HepG2 (cell line): ENCODE measurements around the gene TPRG1. TPM values are rescaled to one million over a fixed set of nuclear protein-coding genes. Genes with fewer than 3 reads are reported as not detected.

Experiments used
- ATAC-seq: fragments of 200-7000 bp; cut with Tn5 transposase; 3 replicates; pipeline ENCODE4 v1.9.1; 2020; ENCODE audit warnings: mild to moderate bottlenecking, moderate library complexity
- BruUV-seq: library from RNA; stranded (reverse); fragments of 400-500 nt; replicated peaks from 2 replicates; lab custom pipeline; 2021; lab: Mats Ljungman, UMichigan
- CTCF ChIA-PET: fragments of 300-600 bp; formaldehyde crosslinking; extraction: SDS; loops from one replicate; lab custom pipeline; 2021; ENCODE audit warnings: low total read pairs, inconsistent platforms, low intra/inter-chr PET ratio; lab: Yijun Ruan, JAX
- POLR2A ChIA-PET: fragments of 350-600 bp; sonication (Branson Sonifier 250); formaldehyde crosslinking; loops from one replicate; lab custom pipeline; 2020; ENCODE audit warnings: antibody characterized with exemption, inconsistent platforms; lab: Yijun Ruan, JAX
- DNase-seq: peaks from one replicate; pipeline ENCODE4 v3.0.0-alpha.2; 2015; ENCODE audit warnings: low spot score
- FAIRE-seq: peaks from 3 replicates; lab custom pipeline; 2011; peaks lifted over from hg19 to GRCh38; lab: Jason Lieb, UNC
- H2AFZ ChIP-seq: one replicate; pipeline ENCODE4 v1.6.1; 2011; ENCODE audit warnings: low read length, inconsistent platforms
- H3K27ac ChIP-seq: fragments of 300-600 bp; 3 replicates; pipeline ENCODE4 v1.8.0; 2011; ENCODE audit warnings: mixed run types, mild to moderate bottlenecking, mixed read lengths, low read length, inconsistent platforms; ENCODE audit not compliant: insufficient read depth; ENCODE audit errors: extremely low read length
- H3K27me3 ChIP-seq, 2 experiments: fragments of 200-600 bp in 1 of 2; 2 replicates in 1 of 2; 3 replicates in 1 of 2; pipeline versions ENCODE4 v1.6.0 to v1.8.0; 2011; ENCODE audit warnings: low read length in 2 of 2, mild to moderate bottlenecking in 2 of 2, moderate library complexity in 2 of 2, inconsistent platforms in 1 of 2; ENCODE audit not compliant: insufficient read depth in 2 of 2, control insufficient read depth in 1 of 2
- H3K36me3 ChIP-seq, 2 experiments: fragments of 200-600 bp in 1 of 2; replicated peaks in 1 of 2; 2 replicates in 1 of 2; 3 replicates in 1 of 2; pipeline versions ENCODE4 v1.5.1 to v1.8.0; 2011; ENCODE audit warnings: low read length in 2 of 2, inconsistent platforms in 1 of 2; ENCODE audit not compliant: insufficient read depth in 2 of 2, control insufficient read depth in 1 of 2
- H3K4me1 ChIP-seq: 2 replicates; pipeline ENCODE4 v1.5.1; 2012; ENCODE audit warnings: low read length, inconsistent platforms; ENCODE audit not compliant: insufficient read depth
- H3K4me2 ChIP-seq: 2 replicates; pipeline ENCODE4 v1.6.0; 2011; ENCODE audit warnings: low read depth, low read length, inconsistent platforms
- H3K4me3 ChIP-seq, 3 experiments: fragments of 200-600 bp in 1 of 3; sonication (generic), shearing (Covaris generic) in 1 of 3; replicated peaks in 1 of 3; 2 replicates each; pipeline ENCODE4 v1.5.1; 2011 to 2016; ENCODE audit warnings: low read length in 3 of 3, inconsistent platforms in 2 of 3, low read depth in 2 of 3, mild to moderate bottlenecking in 2 of 3, control low read depth in 1 of 3, mixed read lengths in 1 of 3; ENCODE audit not compliant: insufficient read depth in 1 of 3
- H3K79me2 ChIP-seq: one replicate; pipeline ENCODE4 v1.6.1; 2011; ENCODE audit warnings: low read length, inconsistent platforms; ENCODE audit not compliant: insufficient read depth
- H3K9ac ChIP-seq: 2 replicates; pipeline ENCODE4 v1.6.0; 2011; ENCODE audit warnings: mild to moderate bottlenecking, low read depth, low read length, inconsistent platforms; ENCODE audit not compliant: insufficient read depth
- H3K9me3 ChIP-seq: 2 replicates; pipeline ENCODE4 v1.5.1; 2012; ENCODE audit warnings: mild to moderate bottlenecking, low read length
- H4K20me1 ChIP-seq: 2 replicates; pipeline ENCODE4 v1.6.0; 2011; ENCODE audit warnings: inconsistent platforms, mild to moderate bottlenecking, low read length, moderate library complexity; ENCODE audit not compliant: insufficient read depth
- ATF7-NPFF ChIP-seq: sonication (generic); formaldehyde crosslinking; IDR thresholded peaks from 2 replicates; pipeline ENCODE4 v1.8.1; 2023; ENCODE audit warnings: mild to moderate bottlenecking, low read depth, missing genetic modification reagents, moderate library complexity
- CTCF ChIP-seq: sonication (generic); formaldehyde crosslinking; IDR thresholded peaks from 2 replicates; pipeline ENCODE4 v1.5.0; 2020; ENCODE audit warnings: mild to moderate bottlenecking, missing genetic modification reagents, moderate library complexity
- FIP1L1 ChIP-seq: fragments of 200-400 bp; formaldehyde crosslinking; IDR thresholded peaks from 2 replicates; pipeline ENCODE4 v1.6.1; 2018; ENCODE audit warnings: low read depth, mild to moderate bottlenecking, low read length, moderate library complexity, borderline replicate concordance; ENCODE audit not compliant: insufficient read depth
- FOXJ3 ChIP-seq: sonication (generic); formaldehyde crosslinking; IDR thresholded peaks from 2 replicates; pipeline ENCODE4 v1.4.0; 2020; ENCODE audit warnings: missing genetic modification reagents, mild to moderate bottlenecking, borderline replicate concordance
- HES4 ChIP-seq: sonication (generic); formaldehyde crosslinking; IDR thresholded peaks from 2 replicates; pipeline ENCODE4 v1.9.0; 2021; ENCODE audit warnings: mild to moderate bottlenecking, missing genetic modification reagents, borderline replicate concordance
- HOXA9 ChIP-seq: sonication (generic); formaldehyde crosslinking; IDR thresholded peaks from 2 replicates; pipeline ENCODE4 v1.8.1; 2022; ENCODE audit warnings: missing genetic modification reagents, mild to moderate bottlenecking, moderate library complexity, borderline replicate concordance
- ISX ChIP-seq: sonication (generic); formaldehyde crosslinking; conservative IDR thresholded peaks from 2 replicates; pipeline ENCODE4 v1.5.0; 2020; ENCODE audit warnings: missing genetic modification reagents
- SAP130 ChIP-seq: IDR thresholded peaks from 2 replicates; pipeline ENCODE4 v1.6.1; 2016; ENCODE audit warnings: low read depth
- UBTF ChIP-seq: sonication (generic); formaldehyde crosslinking; IDR thresholded peaks from 2 replicates; pipeline ENCODE4 v1.4.0; 2020; ENCODE audit warnings: mild to moderate bottlenecking, missing genetic modification reagents
- WIZ ChIP-seq: sonication (generic); formaldehyde crosslinking; IDR thresholded peaks from 2 replicates; pipeline ENCODE4 v1.5.1; 2020; ENCODE audit warnings: mild to moderate bottlenecking, missing genetic modification reagents
- ZBTB20 ChIP-seq: sonication (generic); formaldehyde crosslinking; IDR thresholded peaks from 2 replicates; pipeline ENCODE4 v1.8.1; 2023; ENCODE audit warnings: missing genetic modification reagents, low read depth, mild to moderate bottlenecking, borderline replicate concordance
- ZFAT ChIP-seq: sonication (generic); formaldehyde crosslinking; conservative IDR thresholded peaks from 2 replicates; pipeline ENCODE4 v1.8.1; 2023; ENCODE audit warnings: missing genetic modification reagents, inconsistent platforms
- ZMAT3 ChIP-seq: sonication (generic); formaldehyde crosslinking; conservative IDR thresholded peaks from 2 replicates; pipeline ENCODE4 v1.7.0; 2021; ENCODE audit warnings: missing genetic modification reagents
- ZMYM2 ChIP-seq: sonication (generic); formaldehyde crosslinking; IDR thresholded peaks from 2 replicates; pipeline ENCODE4 v1.8.0; 2022; ENCODE audit warnings: mild to moderate bottlenecking, missing genetic modification reagents
- ZNF367 ChIP-seq: sonication (generic); formaldehyde crosslinking; IDR thresholded peaks from 2 replicates; pipeline ENCODE4 v1.4.0; 2020; ENCODE audit warnings: missing genetic modification reagents, borderline replicate concordance
- ZNF432 ChIP-seq: sonication (generic); formaldehyde crosslinking; IDR thresholded peaks from 2 replicates; pipeline ENCODE4 v1.5.0; 2020; ENCODE audit warnings: missing genetic modification reagents, mild to moderate bottlenecking, borderline replicate concordance
- ZNF564 ChIP-seq: sonication (generic); formaldehyde crosslinking; IDR thresholded peaks from 2 replicates; pipeline ENCODE4 v1.8.1; 2023; ENCODE audit warnings: mild to moderate bottlenecking, missing genetic modification reagents
- ZNF703 ChIP-seq: sonication (generic); formaldehyde crosslinking; IDR thresholded peaks from 2 replicates; pipeline ENCODE4 v1.5.1; 2020; ENCODE audit warnings: missing genetic modification reagents, mild to moderate bottlenecking, moderate library complexity, borderline replicate concordance
- ZNF724P ChIP-seq: sonication (generic); formaldehyde crosslinking; IDR thresholded peaks from 2 replicates; pipeline ENCODE4 v1.8.0; 2022; ENCODE audit warnings: missing genetic modification reagents, borderline replicate concordance
- WGBS: methylation state at CpG from one replicate; pipeline ENCODE4 v1.1.6; 2017; ENCODE audit warnings: low lambda C conversion rate; 5-methylcytosine and 5-hydroxymethylcytosine counted together
- in situ Hi-C: cut with HindIII; loops from 2 replicates; pipeline ENCODE4 v1.10.0; 2017; ENCODE audit warnings: low pct_unique_long_range_greater_than_20kb; ENCODE audit not compliant: extremely low pct_ligation_motif_present
- intact Hi-C: fragments of 100-400 bp; cut with micrococcal nuclease; formaldehyde crosslinking; loops from one replicate; pipeline ENCODE4 v1.10.0; 2022; ENCODE audit not compliant: unreplicated experiment
- polyA plus RNA-seq, 8 experiments: library from polyadenylated mRNA; depleted of rRNA in 3 of 8; stranded (reverse) in 7 of 8; unstranded in 1 of 8; fragments of >200 nt; fragmentation: Illumina TruSeq in 4 of 8; extraction: Trizol in 4 of 8; gene quantifications; 2 replicates each; pipeline versions ENCODE4 v1.2.1 to v1.2.3, GENCODE V29; 2011 to 2016; ENCODE audit warnings: low read depth in 4 of 8, missing spikeins in 1 of 8, mixed read lengths in 1 of 8; ENCODE audit not compliant: insufficient read depth in 1 of 8
- total RNA-seq, 5 experiments: library from RNA; depleted of rRNA; stranded (reverse); fragments of >200 nt; fragmentation: Illumina TruSeq; extraction: Trizol; gene quantifications; 2 replicates each; pipeline ENCODE4 v1.2.3, GENCODE V29; 2016; ENCODE audit warnings: low read depth in 1 of 5

The TPRG1 gene
- total and polyA plus RNA-seq, 2 of the 13 experiments (the other 11 are each of a cell fraction or from before 2014, with no cell fraction given): 0.17 TPM; not detected in 1

- WGBS: 46% methylated on average over 3 of the region's 3 CpGs
- no peak for FAIRE-seq
- CTCF ChIA-PET: no interaction called here
These were observed 148.7 kb downstream of the TPRG1 start for GRCh38 chr3:189320511-189320910.

More at GRCh38 chr3:189320511-189320910, 148.7 kb downstream of the TPRG1 start:
- no peak overlapping the region for H3K4me2 ChIP-seq
- H3K9me3 ChIP-seq: no peaks in the 10 kb centered on the region
- no peak overlapping the region for H2AFZ ChIP-seq
- intact Hi-C loops (no loop called here), in situ Hi-C loops (no loop called here)
- DNase-seq (no peak), ATAC-seq (no peak)
- no peak for TF ChIP-seq WIZ
- TF ChIP-seq ZBTB20 (CRISPR knock-in tag): no peak
- no peak for TF ChIP-seq ISX
- TF ChIP-seq ZNF564 (CRISPR knock-in tag): no peak
- no peak for TF ChIP-seq ZNF367 (CRISPR knock-in tag)
- no peak for TF ChIP-seq ZNF703 (CRISPR knock-in tag)
- TF ChIP-seq HES4: no peak
- TF ChIP-seq ZNF432 (CRISPR knock-in tag): no peak
- no peak for TF ChIP-seq SAP130 (CRISPR knock-in tag)
- TF ChIP-seq HOXA9: no peak
- no peak for TF ChIP-seq ZFAT (CRISPR knock-in tag)
- no peak for TF ChIP-seq ZMAT3 (CRISPR knock-in tag)
- TF ChIP-seq CTCF (CRISPR knock-in tag): no peak
- TF ChIP-seq FOXJ3 (CRISPR knock-in tag): no peak
- TF ChIP-seq ZNF724P (CRISPR knock-in tag): no peak
- no peak for TF ChIP-seq FIP1L1
- TF ChIP-seq ZMYM2 (CRISPR knock-in tag): no peak
- no peak for TF ChIP-seq ATF7-NPFF (CRISPR knock-in tag)
- no peak for TF ChIP-seq UBTF (CRISPR knock-in tag)
- H3K27me3 ChIP-seq: no peaks in the 10 kb centered on the region
- no peak overlapping the region for H3K27ac ChIP-seq
- H3K9ac ChIP-seq: no peak overlapping the region
- no peaks in the 10 kb centered on the region for H3K79me2 ChIP-seq
- H3K4me1 ChIP-seq: peaks cover 23% of the 10 kb centered on the region
- no peaks in the 10 kb centered on the region for H4K20me1 ChIP-seq
- BruUV-seq: no TSS peak
- no peaks in the 10 kb centered on the region for H3K36me3 ChIP-seq
- POLR2A ChIA-PET: no interaction called here
- H3K4me3 ChIP-seq: no peak overlapping the region
